Activated CD8-positive, alpha-beta memory T cell treated with anti-CD3 and anti-CD28 coated beads for 4 hours (primary cell): ENCODE results near the gene KRT33B.

Experiments
- DNase-seq, 2 donors: peaks; one replicate each; pipeline ENCODE4 v3.0.0-alpha.2; 2020; ENCODE audit warnings: low read depth in 2 of 2

The KRT33B gene

DNA sequence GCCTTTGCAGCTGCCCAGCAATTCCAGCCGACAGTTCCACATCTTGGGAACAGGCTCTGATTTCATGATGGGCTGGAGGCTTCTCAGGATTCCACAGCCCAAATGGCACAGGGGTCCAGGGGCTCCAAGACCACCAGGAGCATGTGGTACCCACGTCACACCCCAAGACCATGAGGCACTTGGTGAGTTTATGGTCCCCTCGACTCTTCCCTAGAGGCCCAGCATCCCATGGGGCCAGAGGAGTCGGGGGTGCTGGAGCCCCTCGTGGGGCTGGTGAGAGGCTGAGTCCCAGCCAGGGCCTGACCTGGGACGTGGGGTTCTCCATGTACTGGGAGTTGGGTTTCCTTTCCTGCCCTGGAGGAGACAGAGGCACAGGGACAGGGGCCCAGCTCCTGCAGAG is 44.0 kb downstream of the KRT33B start:
- DNase-seq, result no peak

DNA sequence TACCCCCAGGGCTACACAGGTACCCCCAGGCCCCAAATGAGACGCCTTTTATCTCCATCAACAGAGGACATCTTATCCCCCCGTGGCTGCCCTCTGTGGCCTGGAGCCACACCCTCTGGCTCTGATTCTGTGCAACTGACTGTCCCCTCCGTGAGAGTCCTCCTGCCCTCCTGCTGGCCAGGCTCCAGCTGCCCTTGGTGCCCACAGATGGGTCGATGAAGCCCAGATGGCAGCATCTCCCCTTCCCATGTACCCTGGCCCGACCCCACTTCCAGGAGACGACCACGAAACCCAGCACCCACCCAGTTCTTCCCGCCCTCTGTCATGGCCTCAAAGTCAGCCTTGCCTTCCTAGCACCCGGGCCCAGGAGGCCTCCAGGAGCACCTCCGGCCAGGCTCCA is 44.5 kb downstream of the KRT33B start:
- DNase-seq, result no peak

DNA sequence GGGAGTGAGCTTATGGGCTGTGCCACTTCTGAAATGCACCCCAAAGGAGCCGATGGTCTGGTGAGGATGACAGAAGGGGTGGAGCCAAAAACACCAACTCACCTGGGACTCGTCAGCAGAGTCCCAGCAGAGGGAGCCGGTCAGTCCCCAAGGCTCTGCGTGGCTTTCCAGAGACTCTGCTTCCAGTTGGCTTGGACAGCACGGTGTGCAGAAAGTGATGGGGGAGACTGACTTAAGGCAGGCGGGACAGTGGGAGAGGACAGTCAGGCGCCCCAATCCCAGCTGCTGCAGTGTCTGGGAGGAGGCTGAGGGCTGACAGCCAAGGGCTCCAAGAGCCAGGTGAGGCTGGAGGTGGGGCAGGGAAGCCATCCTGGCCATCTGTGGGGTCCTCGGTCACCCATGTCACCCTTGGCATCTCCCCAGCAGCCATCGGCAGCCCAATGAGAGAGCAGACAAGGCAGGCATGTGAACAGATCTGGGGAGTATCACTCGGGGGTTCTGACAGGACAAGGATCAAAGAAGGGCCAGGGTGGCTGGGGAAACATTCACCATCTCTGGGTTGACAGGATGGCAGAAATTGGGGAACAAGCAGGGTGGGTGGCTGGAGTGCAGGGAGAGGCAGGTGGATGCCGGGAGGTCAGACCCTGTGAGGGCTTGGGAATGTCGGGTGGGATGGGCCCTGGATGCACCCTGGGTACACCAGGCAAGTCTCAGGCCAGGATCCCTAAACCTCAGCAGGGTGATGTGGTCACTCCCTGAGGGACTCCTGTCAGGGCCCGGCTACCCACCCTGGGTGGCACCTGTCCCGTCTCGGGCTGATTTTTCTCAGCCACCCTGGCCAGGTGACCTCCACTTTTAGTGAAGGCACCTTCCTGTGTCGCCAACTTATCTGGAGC is 45.2 kb downstream of the KRT33B start:
- DNase-seq, result no peak

- DNase-seq, result no peak
These were observed 46.4 kb downstream of the KRT33B start for GRCh38 chr17:41322903-41323895.

DNA sequence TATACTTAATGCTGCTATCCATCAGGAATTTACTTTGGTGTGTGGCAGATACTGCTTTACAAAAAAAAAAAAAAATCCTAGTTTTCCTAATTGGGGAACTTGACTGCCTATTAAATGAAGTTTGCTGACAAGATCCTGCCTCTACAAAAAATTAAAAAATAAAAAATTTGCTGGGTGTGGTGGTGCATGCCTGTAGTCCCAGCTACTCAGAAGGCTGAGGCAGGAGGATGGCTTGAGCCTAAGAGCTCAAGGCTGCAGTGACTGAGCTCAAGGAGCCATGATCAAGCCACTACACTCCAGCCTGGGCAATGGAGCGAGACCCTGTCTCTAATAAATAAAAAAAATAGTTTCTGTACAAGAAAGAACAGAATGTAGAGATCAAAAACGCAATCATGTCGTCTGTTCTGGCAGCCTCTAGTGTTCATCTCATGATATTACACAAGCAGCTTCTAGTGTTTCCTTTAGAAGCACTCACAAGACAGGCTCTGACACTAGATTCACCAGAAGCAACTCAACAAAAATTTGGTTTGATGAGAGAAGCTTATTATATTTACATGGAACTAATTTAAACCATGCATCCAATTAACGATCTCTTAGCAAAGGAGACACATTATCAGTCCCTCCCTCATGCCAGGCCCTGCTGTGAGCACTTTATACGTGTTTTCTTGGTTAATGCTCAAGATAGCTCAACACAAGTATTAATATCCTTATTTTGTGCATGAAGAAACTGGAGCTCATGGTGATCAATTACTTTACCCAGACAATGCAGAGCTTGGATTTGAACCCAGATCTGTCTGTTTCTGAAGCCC is 47.3 kb downstream of the KRT33B start:
- DNase-seq, result no peak

- DNase-seq, result no peak
These were observed 51.4 kb downstream of the KRT33B start for GRCh38 chr17:41318231-41318630.

GRCh38 chr17:41315814-41316445 is 53.7 kb downstream of the KRT33B start:
- no peak for DNase-seq

DNA sequence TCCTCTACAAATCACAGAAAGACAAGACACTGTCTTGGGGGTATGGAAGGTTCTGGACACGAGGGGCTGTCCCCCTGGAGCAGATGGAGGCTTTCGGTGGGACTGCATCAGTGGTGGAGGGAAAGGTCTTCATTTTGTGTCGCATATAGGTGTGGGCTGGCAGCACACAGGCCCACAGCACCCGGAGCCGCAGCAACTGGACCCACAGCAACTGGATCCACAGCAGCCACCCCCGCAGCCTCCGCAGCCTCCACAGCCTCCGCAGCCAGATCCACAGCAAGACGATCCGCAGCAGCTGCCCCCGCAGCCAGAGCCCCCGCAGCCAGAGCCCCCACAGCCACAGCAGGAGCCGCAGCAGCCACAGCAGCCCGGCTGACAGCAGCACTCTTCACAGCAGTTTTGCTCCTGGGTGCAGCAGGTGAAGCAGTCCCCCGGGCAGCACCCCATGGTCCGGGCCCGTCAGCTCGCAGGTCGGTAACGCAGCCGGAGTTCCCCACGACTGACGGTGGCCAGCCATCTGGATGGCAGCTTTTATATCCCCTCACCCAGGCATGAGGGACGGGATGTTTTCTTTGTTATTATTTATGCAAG is 54.3 kb downstream of the KRT33B start, which contains the start of gene KRTAP17-1:
Gene KRTAP17-1, minus strand, starts transcription at position 507 of the 591 bp plus-strand sequence. Its CDS starts 60 bp downstream, at position 447.
- no peak for DNase-seq
